Measurements from ENCODE around the gene DNAH14. TPM values are rescaled to one million over a fixed set of nuclear protein-coding genes. Genes with fewer than 3 reads are reported as not detected.

The DNAH14 gene
- total and polyA plus RNA-seq, 9 of the 15 experiments (the other 6 are each of a cell fraction or from before 2014, with no cell fraction given) = 58.4 to 142 (median 98.4) TPM

GRCh38 chr1:224901087-224901810 lies 28.2 kb upstream of the DNAH14 start:
- TF ChIP-seq RHOXF2B (CRISPR knock-in tag; conservative IDR thresholded peaks at IDR 0.05) = no peak
- TF ChIP-seq THRA (IDR thresholded peaks at IDR 0.05) = no peak
- TF ChIP-seq ATF2 (CRISPR knock-in tag; IDR thresholded peaks at IDR 0.05) = no peak
- no peak for TF ChIP-seq KDM1A (IDR thresholded peaks at IDR 0.05)
- TF ChIP-seq ZNF184 (CRISPR knock-in tag; IDR thresholded peaks at IDR 0.05) = no peak
- TF ChIP-seq ARHGAP35 (IDR thresholded peaks at IDR 0.05; ENCODE audit: partially characterized antibody) = no peak
- no peak for TF ChIP-seq BMI1 (IDR thresholded peaks at IDR 0.05; ENCODE audit: low read length)
- TF ChIP-seq NBN (IDR thresholded peaks at IDR 0.05; ENCODE audit: low read depth) = no peak
- no peak for TF ChIP-seq ZBTB11 (CRISPR knock-in tag; IDR thresholded peaks at IDR 0.05)
- no peak for TF ChIP-seq HIVEP1 (CRISPR knock-in tag; IDR thresholded peaks at IDR 0.05)
- TF ChIP-seq SP1 (CRISPR knock-in tag; IDR thresholded peaks at IDR 0.05) = no peak
- no peak for TF ChIP-seq NCOA2 (IDR thresholded peaks at IDR 0.05; ENCODE audit: partially characterized antibody in 2 of 2)
- TF ChIP-seq ZNF24 (IDR thresholded peaks at IDR 0.05) = no peak
- H3K36me3 ChIP-seq (ENCODE audit: control insufficient read depth, insufficient read depth, low read length) = no peaks in the 10 kb centered on the region
- ChIA-PET POLR2A (no interaction called here), CTCF (ENCODE audit: low intra/inter-chr PET ratio) (no interaction called here)
- no peaks in the 10 kb centered on the region for H4K20me1 ChIP-seq (replicated peaks; ENCODE audit: control insufficient read depth, insufficient read depth, low read length)
- no peak overlapping the region for H2AFZ ChIP-seq (ENCODE audit: low read depth, low read length)
- intact Hi-C loops (cut with micrococcal nuclease) (no loop called here), in situ Hi-C loops (cut with MboI) (no loop called here)
- H3K9me3 ChIP-seq (replicated peaks; ENCODE audit: control insufficient read depth, insufficient read depth, low read depth, low read length) = no peaks in the 10 kb centered on the region
- no peak overlapping the region for H3K9ac ChIP-seq (ENCODE audit: insufficient read depth in 1 of 2, low read depth in 2 of 2, low read length in 2 of 2)
- no peaks in the 10 kb centered on the region for H3K79me2 ChIP-seq (ENCODE audit: control insufficient read depth, insufficient read depth, low read length)
- H3K4me3 ChIP-seq = no peak overlapping the region
- no peaks in the 10 kb centered on the region for H3K27me3 ChIP-seq (ENCODE audit: control insufficient read depth in 2 of 2, insufficient read depth in 2 of 2, low read length in 2 of 2)
- no peak overlapping the region for H3K4me2 ChIP-seq (ENCODE audit: insufficient read depth, low read length)
- DNase-seq (ENCODE audit: extremely low read depth in 1 of 4, low spot score in 3 of 4) (no peak), ATAC-seq (no peak), FAIRE-seq (no peak)
- H3K4me1 ChIP-seq (replicated peaks in 1 of 2; ENCODE audit: control insufficient read depth in 2 of 2, insufficient read depth in 2 of 2, low read length in 2 of 2) = no peaks in the 10 kb centered on the region
- H3K9me1 ChIP-seq (ENCODE audit: control insufficient read depth, insufficient read depth, low read length) = no peaks in the 10 kb centered on the region
- 0% methylated on average over 5 of the region's 5 CpGs for WGBS (ENCODE audit: insufficient coverage, low coverage, missing lambda C conversion rate)
- no TSS peak for BruUV-seq (replicated peaks)
- no peak overlapping the region for H3K27ac ChIP-seq (ENCODE audit: extremely low read depth, low read depth, low read length)

Measured in K562 (cell line).